Lower lobe of right lung (tissue), 2 donors: ENCODE data around the gene B9D1. TPM values are rescaled to one million over a fixed set of nuclear protein-coding genes. Genes with fewer than 3 reads are reported as not detected.

Experiments used
- ATAC-seq, 2 donors: fragments of 200-7000 bp; cut with Tn5 transposase; one replicate each; pipeline ENCODE4 v1.9.1; 2020 to 2022; ENCODE audit warnings: mild to moderate bottlenecking in 2 of 2, moderate library complexity in 2 of 2
- DNase-seq: peaks from one replicate; pipeline ENCODE4 v3.0.0-alpha.2; 2020
- H3K27ac ChIP-seq: fragments of 200-600 bp; one replicate; pipeline ENCODE4 v1.8.0; 2022
- H3K27me3 ChIP-seq: fragments of 200-600 bp; one replicate; pipeline ENCODE4 v1.8.0; 2022; ENCODE audit warnings: low read depth
- H3K36me3 ChIP-seq: fragments of 200-600 bp; one replicate; pipeline ENCODE4 v1.8.0; 2022; ENCODE audit warnings: mild to moderate bottlenecking
- H3K4me1 ChIP-seq: fragments of 200-600 bp; one replicate; pipeline ENCODE4 v1.8.0; 2022
- H3K4me3 ChIP-seq: fragments of 200-600 bp; one replicate; pipeline ENCODE4 v1.8.0; 2022; ENCODE audit warnings: mild to moderate bottlenecking
- H3K9me3 ChIP-seq: fragments of 200-600 bp; one replicate; pipeline ENCODE4 v1.8.0; 2022
- CTCF ChIP-seq: fragments of 200-600 bp; IDR thresholded peaks from one replicate; pipeline ENCODE4 v1.8.0; 2022; ENCODE audit warnings: antibody characterized with exemption, mild to moderate bottlenecking
- intact Hi-C: fragments of 100-400 bp; cut with DNase I; formaldehyde crosslinking; loops from one replicate; pipeline ENCODE4 v1.11.0; 2022
- total RNA-seq: library from RNA; stranded (reverse); fragmentation: NEBNext Ultra II Directional; extraction: Animal tissue kit (Norgen Biotek cat#: 25700); gene quantifications from one replicate; pipeline ENCODE4 v1.2.1, GENCODE V29; 2021
- donor health status: DM: no; HTN: yes; CAD: no; lungs with severe emphysema.

Gene B9D1
- total RNA-seq, 1 donor from 2014 or later = 11.3 TPM

- Histone ChIP-seq H3K9me3 (peaks cover 4% of the 10 kb centered on the region), H3K27me3 (no peaks in the 10 kb centered on the region), H3K4me1 (no peaks in the 10 kb centered on the region), H3K27ac (no peak overlapping the region), H3K36me3 (peaks cover 37% of the 10 kb centered on the region), H3K4me3 (no peak overlapping the region)
- ATAC-seq (no peak), DNase-seq (no peak)
- no peak for TF ChIP-seq CTCF
- intact Hi-C loops = no loop called here
Measured at GRCh38 chr17:19329136-19329535, 33.4 kb downstream of the B9D1 start.

GRCh38 chr17:19328441-19329061, 34.0 kb downstream of the B9D1 start:
- Histone ChIP-seq H3K4me1 (no peaks in the 10 kb centered on the region), H3K36me3 (peaks cover 37% of the 10 kb centered on the region), H3K9me3 (peaks cover 4% of the 10 kb centered on the region), H3K4me3 (no peak overlapping the region), H3K27me3 (no peaks in the 10 kb centered on the region), H3K27ac (no peak overlapping the region)
- ATAC-seq (no peak), DNase-seq (no peak)
- TF ChIP-seq CTCF = no peak
- intact Hi-C loops = no loop called here

GRCh38 chr17:19327031-19327783, 35.3 kb downstream of the B9D1 start:
- peaks cover 29% of the 10 kb centered on the region for H3K36me3 ChIP-seq
- intact Hi-C loops = no loop called here

GRCh38 chr17:19325542-19325941, 37.0 kb downstream of the B9D1 start:
- DNase-seq (no peak), ATAC-seq (no peak)
- Histone ChIP-seq H3K4me1 (no peaks in the 10 kb centered on the region), H3K27me3 (no peaks in the 10 kb centered on the region), H3K4me3 (no peak overlapping the region), H3K27ac (no peak overlapping the region), H3K36me3 (peaks cover 23% of the 10 kb centered on the region), H3K9me3 (peaks cover 4% of the 10 kb centered on the region)
- intact Hi-C loops = no loop called here
- TF ChIP-seq CTCF = no peak

More at GRCh38 chr17:19327031-19327783, 35.3 kb downstream of the B9D1 start:
- Histone ChIP-seq H3K9me3 (peaks cover 4% of the 10 kb centered on the region), H3K27me3 (no peaks in the 10 kb centered on the region), H3K4me1 (no peaks in the 10 kb centered on the region), H3K27ac (peak overlapping the region; percentile 41), H3K4me3 (no peak overlapping the region)
- no peak for TF ChIP-seq CTCF
- ATAC-seq (peak; percentile 71 to 73), DNase-seq (no peak)

DNA sequence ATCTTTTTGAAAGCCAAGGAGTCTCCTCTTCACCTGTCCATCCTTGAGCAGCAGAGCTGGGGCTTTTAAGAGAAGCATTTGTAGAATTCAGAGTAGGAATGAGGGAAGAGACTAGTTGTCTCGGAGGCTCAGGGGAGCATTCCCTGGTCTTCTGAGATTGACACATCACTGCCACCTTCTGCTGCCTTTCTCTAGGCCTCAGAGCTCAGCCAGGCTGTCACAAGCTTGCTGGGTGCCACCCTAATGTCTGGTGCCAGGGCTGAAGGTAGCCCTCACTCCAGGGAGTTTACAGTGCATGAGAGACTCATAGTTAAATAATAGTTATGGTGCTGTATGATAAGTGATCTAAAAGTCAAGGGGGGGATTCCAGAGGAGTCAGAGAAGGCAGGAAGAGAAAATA, 39.7 kb downstream of the B9D1 start:
- Histone ChIP-seq H3K27me3 (no peaks in the 10 kb centered on the region), H3K4me3 (no peak overlapping the region), H3K36me3 (peaks cover 10% of the 10 kb centered on the region), H3K4me1 (no peaks in the 10 kb centered on the region), H3K27ac (no peak overlapping the region), H3K9me3 (peaks cover 4% of the 10 kb centered on the region)
- ATAC-seq (no peak), DNase-seq (no peak)
- intact Hi-C loops = no loop called here
- TF ChIP-seq CTCF = no peak
